K562 (cell line): Measurements from ENCODE around the gene ZNF165. TPM values are rescaled to one million over a fixed set of nuclear protein-coding genes. Genes with fewer than 3 reads are reported as not detected.

Experiments used
- DIDO1 ChIP-seq: fragments of 450-650 bp; IDR thresholded peaks from 2 replicates; pipeline ENCODE4 v1.6.1; 2016; ENCODE audit warnings: low read depth, missing biosample characterization, missing genetic modification characterization
- FOS ChIP-seq: IDR thresholded peaks from 3 replicates; pipeline ENCODE4 v1.6.1; 2011; ENCODE audit not compliant: insufficient read length; ENCODE audit errors: extremely low read depth
- GTF2E2 ChIP-seq: fragments of 200-800 bp; sonication (Bioruptor generic); IDR thresholded peaks from 2 replicates; pipeline ENCODE4 v1.6.1; 2016; ENCODE audit warnings: missing genetic modification characterization, missing compliant biosample characterization
- HEY1 ChIP-seq: fragments of 250-450 bp; sonication (Bioruptor Pico); IDR thresholded peaks from 2 replicates; pipeline ENCODE4 v1.5.0; 2020; ENCODE audit warnings: mild to moderate bottlenecking, moderate library complexity, borderline replicate concordance
- MYBL2 ChIP-seq, 2 experiments: fragments of 450-650 bp in 1 of 2; sonication (generic) in 1 of 2; formaldehyde crosslinking in 1 of 2; IDR thresholded peaks; 2 replicates each; pipeline versions ENCODE4 v1.6.1 to v1.8.1; 2017 to 2022; ENCODE audit warnings: borderline replicate concordance in 1 of 2, inconsistent platforms in 1 of 2, low read depth in 1 of 2, mild to moderate bottlenecking in 1 of 2, missing genetic modification reagents in 1 of 2, moderate library complexity in 1 of 2
- NCOR1 ChIP-seq: fragments of 450-650 bp; IDR thresholded peaks from 2 replicates; pipeline ENCODE4 v1.6.1; 2016; ENCODE audit warnings: mild to moderate bottlenecking, moderate library complexity
- NFRKB ChIP-seq: fragments of 450-650 bp; IDR thresholded peaks from 2 replicates; pipeline ENCODE4 v1.6.1; 2016; ENCODE audit warnings: low read depth
- PHTF2 ChIP-seq: fragments of 250-450 bp; sonication (Bioruptor Pico); IDR thresholded peaks from 2 replicates; pipeline ENCODE4 v1.5.0; 2021; ENCODE audit warnings: mild to moderate bottlenecking
- SIN3A ChIP-seq, 2 experiments: fragments of 150-350 bp in 1 of 2; IDR thresholded peaks; 2 replicates each; pipeline ENCODE4 v1.6.1; 2011 to 2016; ENCODE audit warnings: borderline replicate concordance in 2 of 2, low read depth in 2 of 2, low read length in 2 of 2, mild to moderate bottlenecking in 2 of 2, moderate library complexity in 2 of 2; ENCODE audit not compliant: control insufficient read depth in 1 of 2
- TBP ChIP-seq: optimal IDR thresholded peaks from 2 replicates; pipeline ENCODE3; 2011; ENCODE audit warnings: low read depth, low read length, improper control_type of control experiment
- ZBTB1 ChIP-seq: sonication (generic); formaldehyde crosslinking; IDR thresholded peaks from 2 replicates; pipeline ENCODE4 v1.8.1; 2023; ENCODE audit warnings: missing genetic modification reagents, low read depth, mild to moderate bottlenecking, borderline replicate concordance
- ZC3H8 ChIP-seq: fragments of 450-650 bp; IDR thresholded peaks from 2 replicates; pipeline ENCODE4 v1.6.1; 2017
- ZNF277 ChIP-seq: fragments of 250-450 bp; sonication (Bioruptor Pico); IDR thresholded peaks from 2 replicates; pipeline ENCODE4 v1.8.0; 2022; ENCODE audit warnings: inconsistent platforms, mild to moderate bottlenecking, moderate library complexity, borderline replicate concordance
- ZNF668 ChIP-seq: fragments of 250-450 bp; sonication (Bioruptor Pico); IDR thresholded peaks from 2 replicates; pipeline ENCODE4 v1.8.0; 2022; ENCODE audit warnings: mild to moderate bottlenecking, inconsistent platforms
- polyA plus RNA-seq, 8 experiments: library from polyadenylated mRNA; depleted of rRNA in 4 of 8; stranded (reverse) in 5 of 8; unstranded in 3 of 8; fragments of >200 nt; fragmentation: Nextera tagmentation in 2 of 8; fragmentation: Illumina TruSeq in 1 of 8; extraction: Ambion mirVana in 2 of 8; extraction: Trizol in 1 of 8; gene quantifications; 2 replicates each; pipeline versions ENCODE4 v1.2.1 to v1.2.3, GENCODE V29; 2011 to 2014; ENCODE audit warnings: inconsistent platforms in 1 of 8, missing spikeins in 1 of 8
- total RNA-seq, 7 experiments: library from RNA; depleted of rRNA in 6 of 7; stranded (reverse); fragments of >200 nt in 6 of 7; fragmentation: Illumina TruSeq in 2 of 7; extraction: Trizol in 2 of 7; gene quantifications; 2 replicates each; pipeline versions ENCODE4 v1.2.1 to v1.2.3, GENCODE V29; 2011 to 2021; ENCODE audit warnings: low replicate concordance in 1 of 7
- TF ChIP-seq, protein P1 (sequence below), 2 experiments: fragments of 450-650 bp; IDR thresholded peaks; 2 replicates each; pipeline ENCODE4 v1.6.1; 2018; ENCODE audit warnings: mild to moderate bottlenecking in 2 of 2, low read depth in 1 of 2; ENCODE audit not compliant: partially characterized antibody in 2 of 2
- TF ChIP-seq, protein P2 (sequence below): fragments of 250-450 bp; sonication (Bioruptor Pico); IDR thresholded peaks from 2 replicates; pipeline ENCODE4 v1.5.0; 2020; ENCODE audit warnings: mild to moderate bottlenecking
- TF ChIP-seq, protein P3 (sequence below): sonication (generic); formaldehyde crosslinking; IDR thresholded peaks from 2 replicates; pipeline ENCODE4 v1.9.0; 2022; ENCODE audit warnings: mild to moderate bottlenecking, missing genetic modification reagents
- TF ChIP-seq, protein P4 (sequence below): sonication (generic); formaldehyde crosslinking; IDR thresholded peaks from 2 replicates; pipeline ENCODE4 v1.8.0; 2022; ENCODE audit warnings: missing genetic modification reagents, mild to moderate bottlenecking, borderline replicate concordance

Gene ZNF165
- total and polyA plus RNA-seq, 9 of the 15 experiments (the other 6 are each of a cell fraction or from before 2014, with no cell fraction given): 0.82 to 3.6 (median 1.2) TPM

- TF ChIP-seq, protein P1, sequence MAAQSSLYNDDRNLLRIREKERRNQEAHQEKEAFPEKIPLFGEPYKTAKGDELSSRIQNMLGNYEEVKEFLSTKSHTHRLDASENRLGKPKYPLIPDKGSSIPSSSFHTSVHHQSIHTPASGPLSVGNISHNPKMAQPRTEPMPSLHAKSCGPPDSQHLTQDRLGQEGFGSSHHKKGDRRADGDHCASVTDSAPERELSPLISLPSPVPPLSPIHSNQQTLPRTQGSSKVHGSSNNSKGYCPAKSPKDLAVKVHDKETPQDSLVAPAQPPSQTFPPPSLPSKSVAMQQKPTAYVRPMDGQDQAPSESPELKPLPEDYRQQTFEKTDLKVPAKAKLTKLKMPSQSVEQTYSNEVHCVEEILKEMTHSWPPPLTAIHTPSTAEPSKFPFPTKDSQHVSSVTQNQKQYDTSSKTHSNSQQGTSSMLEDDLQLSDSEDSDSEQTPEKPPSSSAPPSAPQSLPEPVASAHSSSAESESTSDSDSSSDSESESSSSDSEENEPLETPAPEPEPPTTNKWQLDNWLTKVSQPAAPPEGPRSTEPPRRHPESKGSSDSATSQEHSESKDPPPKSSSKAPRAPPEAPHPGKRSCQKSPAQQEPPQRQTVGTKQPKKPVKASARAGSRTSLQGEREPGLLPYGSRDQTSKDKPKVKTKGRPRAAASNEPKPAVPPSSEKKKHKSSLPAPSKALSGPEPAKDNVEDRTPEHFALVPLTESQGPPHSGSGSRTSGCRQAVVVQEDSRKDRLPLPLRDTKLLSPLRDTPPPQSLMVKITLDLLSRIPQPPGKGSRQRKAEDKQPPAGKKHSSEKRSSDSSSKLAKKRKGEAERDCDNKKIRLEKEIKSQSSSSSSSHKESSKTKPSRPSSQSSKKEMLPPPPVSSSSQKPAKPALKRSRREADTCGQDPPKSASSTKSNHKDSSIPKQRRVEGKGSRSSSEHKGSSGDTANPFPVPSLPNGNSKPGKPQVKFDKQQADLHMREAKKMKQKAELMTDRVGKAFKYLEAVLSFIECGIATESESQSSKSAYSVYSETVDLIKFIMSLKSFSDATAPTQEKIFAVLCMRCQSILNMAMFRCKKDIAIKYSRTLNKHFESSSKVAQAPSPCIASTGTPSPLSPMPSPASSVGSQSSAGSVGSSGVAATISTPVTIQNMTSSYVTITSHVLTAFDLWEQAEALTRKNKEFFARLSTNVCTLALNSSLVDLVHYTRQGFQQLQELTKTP (IDR thresholded peaks at IDR 0.05; ENCODE audit: low read depth in 1 of 2, partially characterized antibody in 2 of 2): peak; percentile 61 to 81
- TF ChIP-seq, protein P2, sequence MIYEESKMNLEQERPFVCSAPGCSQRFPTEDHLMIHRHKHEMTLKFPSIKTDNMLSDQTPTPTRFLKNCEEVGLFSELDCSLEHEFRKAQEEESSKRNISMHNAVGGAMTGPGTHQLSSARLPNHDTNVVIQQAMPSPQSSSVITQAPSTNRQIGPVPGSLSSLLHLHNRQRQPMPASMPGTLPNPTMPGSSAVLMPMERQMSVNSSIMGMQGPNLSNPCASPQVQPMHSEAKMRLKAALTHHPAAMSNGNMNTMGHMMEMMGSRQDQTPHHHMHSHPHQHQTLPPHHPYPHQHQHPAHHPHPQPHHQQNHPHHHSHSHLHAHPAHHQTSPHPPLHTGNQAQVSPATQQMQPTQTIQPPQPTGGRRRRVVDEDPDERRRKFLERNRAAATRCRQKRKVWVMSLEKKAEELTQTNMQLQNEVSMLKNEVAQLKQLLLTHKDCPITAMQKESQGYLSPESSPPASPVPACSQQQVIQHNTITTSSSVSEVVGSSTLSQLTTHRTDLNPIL (CRISPR knock-in tag): no peak
- TF ChIP-seq ZBTB1 (peak; percentile 12; the same call in 1 of the 2 replicates), MYBL2 (IDR thresholded peaks at IDR 0.05; ENCODE audit: low read depth) (peak; percentile 99), MYBL2 (CRISPR knock-in tag; IDR thresholded peaks at IDR 0.05; ENCODE audit: borderline replicate concordance) (peak; percentile 28; the same call in 1 of the 2 replicates), NCOR1 (peak; percentile 76), ZNF668 (CRISPR knock-in tag) (no peak), SIN3A (IDR thresholded peaks at IDR 0.05; ENCODE audit: borderline replicate concordance in 2 of 2, control insufficient read depth in 1 of 2, low read depth in 2 of 2, low read length in 2 of 2) (peak; percentile 56 to 82; a peak in 1 of 4 replicates), ZNF277 (CRISPR knock-in tag) (no peak), HEY1 (no peak), TBP (peak; percentile 97), NFRKB (peak; percentile 93), GTF2E2 (tag) (peak; percentile 99), PHTF2 (CRISPR knock-in tag) (no peak), FOS (no peak), ZC3H8 (0 out of 2 replicates have a peak, but pooled peaks have one; percentile 29), DIDO1 (tag) (peak; percentile 96)
- TF ChIP-seq, protein P3, sequence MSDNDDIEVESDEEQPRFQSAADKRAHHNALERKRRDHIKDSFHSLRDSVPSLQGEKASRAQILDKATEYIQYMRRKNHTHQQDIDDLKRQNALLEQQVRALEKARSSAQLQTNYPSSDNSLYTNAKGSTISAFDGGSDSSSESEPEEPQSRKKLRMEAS (CRISPR knock-in tag): no peak
- TF ChIP-seq, protein P4, sequence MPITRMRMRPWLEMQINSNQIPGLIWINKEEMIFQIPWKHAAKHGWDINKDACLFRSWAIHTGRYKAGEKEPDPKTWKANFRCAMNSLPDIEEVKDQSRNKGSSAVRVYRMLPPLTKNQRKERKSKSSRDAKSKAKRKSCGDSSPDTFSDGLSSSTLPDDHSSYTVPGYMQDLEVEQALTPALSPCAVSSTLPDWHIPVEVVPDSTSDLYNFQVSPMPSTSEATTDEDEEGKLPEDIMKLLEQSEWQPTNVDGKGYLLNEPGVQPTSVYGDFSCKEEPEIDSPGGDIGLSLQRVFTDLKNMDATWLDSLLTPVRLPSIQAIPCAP: no peak
Observed at GRCh38 chr6:28136585-28137504, 56.5 kb downstream of the ZNF165 start (continued).
